ENCODE measurements around the gene CWF19L2. TPM values are rescaled to one million over a fixed set of nuclear protein-coding genes. Genes with fewer than 3 reads are reported as not detected.
"Not testable (repeated sequence)": the region's sequence is repeated elsewhere in the genome, so short reads cannot be mapped to it uniquely, and the experiment has no call there.

Gene CWF19L2
- total and polyA plus RNA-seq, 2 of the 8 experiments (the other 6 are each of a cell fraction or from before 2014, with no cell fraction given) = 2.2 to 16.6 TPM

DNA sequence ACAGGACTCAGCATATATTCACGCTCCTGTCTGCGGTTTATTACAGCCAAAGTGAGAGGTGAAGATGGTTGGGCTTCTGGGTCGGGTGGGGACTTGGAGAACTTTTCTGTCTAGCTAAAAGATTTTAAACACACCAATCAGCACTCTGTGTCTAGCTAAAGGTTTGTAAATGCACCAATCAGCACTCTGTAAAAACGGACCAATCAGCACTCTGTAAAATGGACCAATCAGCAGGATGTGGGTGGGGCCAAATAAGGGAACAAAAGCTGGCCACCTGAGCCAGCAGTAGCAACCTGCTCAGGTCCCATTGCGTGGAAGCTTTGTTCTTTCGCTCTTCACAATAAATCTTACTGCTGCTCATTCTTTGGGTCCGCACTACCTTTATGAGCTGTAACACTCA is 39.7 kb upstream of the CWF19L2 start:
- POLR2A ChIA-PET (ENCODE audit: partially characterized antibody); H2BK15ac ChIP-seq (ENCODE audit: low read length); H4K8ac ChIP-seq (ENCODE audit: extremely low read depth, insufficient read depth, low read length); H4K5ac ChIP-seq (ENCODE audit: insufficient read length, low read depth, low read length); H3K79me1 ChIP-seq (ENCODE audit: low read depth, low read length); H2BK5ac ChIP-seq (ENCODE audit: low read depth, low read length); H3K18ac ChIP-seq (ENCODE audit: extremely low read depth, low read length); H2BK12ac ChIP-seq (ENCODE audit: low read depth, low read length); H4K20me1 ChIP-seq (replicated peaks in 1 of 2; ENCODE audit: control insufficient read depth in 1 of 2, insufficient read depth in 2 of 2, low read length in 2 of 2); H2BK20ac ChIP-seq (ENCODE audit: low read length); H3K56ac ChIP-seq (replicated peaks; ENCODE audit: insufficient read length, low read depth, low read length); H3K4ac ChIP-seq (replicated peaks; ENCODE audit: insufficient read length, low read depth, low read length); H3K9me3 ChIP-seq (ENCODE audit: insufficient read depth in 2 of 2, low read depth in 1 of 2, low read length in 1 of 2); H3K27me3 ChIP-seq (replicated peaks in 1 of 4; ENCODE audit: control insufficient read depth in 3 of 4, extremely low read depth in 1 of 4, insufficient read depth in 3 of 4, low read length in 3 of 4); H2BK120ac ChIP-seq (replicated peaks; ENCODE audit: low read depth, low read length); H3K27ac ChIP-seq (ENCODE audit: low read depth, low read length); FAIRE-seq; H3K4me1 ChIP-seq (replicated peaks in 1 of 4; ENCODE audit: control insufficient read depth in 3 of 4, insufficient read depth in 4 of 4, low read length in 3 of 4); DNase-seq (ENCODE audit: low read depth in 1 of 2, low spot score in 2 of 2); H3K9ac ChIP-seq (replicated peaks in 1 of 4; ENCODE audit: extremely low read depth in 1 of 4, low read depth in 3 of 4, low read length in 3 of 4); H3K4me2 ChIP-seq (ENCODE audit: insufficient read depth in 1 of 2, low read depth in 2 of 2, low read length in 2 of 2); H2AFZ ChIP-seq (ENCODE audit: low read length); H3K23me2 ChIP-seq (ENCODE audit: low read depth, low read length); H3K23ac ChIP-seq (ENCODE audit: insufficient read length); H3K14ac ChIP-seq (ENCODE audit: insufficient read length); H3K4me3 ChIP-seq (ENCODE audit: extremely low read depth in 1 of 4, insufficient read depth in 2 of 4, low read depth in 3 of 4, low read length in 4 of 4); H4K91ac ChIP-seq (replicated peaks; ENCODE audit: insufficient read length, low read length); H3K79me2 ChIP-seq (ENCODE audit: control insufficient read depth in 1 of 2, insufficient read depth in 2 of 2, low read length in 2 of 2); H2AK5ac ChIP-seq (ENCODE audit: low read depth, low read length): not testable (repeated sequence)
- CTCF ChIA-PET (ENCODE audit: partially characterized antibody) = interaction anchor here (0.7 kb wide), 1 partner anchor 16 kb away, joined by 3 read pairs; no protein-coding TSS in a partner anchor
- 94% methylated on average over 7 of the region's 7 CpGs; no CpG with 5 or more reads in 1 of the 2 experiments for WGBS, 2 experiments (ENCODE audit: extremely low coverage in 1 of 2, insufficient coverage in 1 of 2, insufficient read length in 1 of 2, insufficient replicate concordance in 2 of 2, low coverage in 1 of 2, low lambda C conversion rate in 2 of 2, missing lambda C conversion rate in 1 of 2)
- H3K36me3 ChIP-seq (ENCODE audit: control insufficient read depth in 2 of 4, insufficient read depth in 4 of 4, low read length in 3 of 4) = peaks cover 3 to 13% (median 8%) of the 10 kb centered on the region in 4 experiments; a peak in 5 of 8 replicates
